SK-N-SH treated with all-trans-retinoic acid at 6 μM for 48 hours (cell line): ENCODE measurements around the gene NBAS.

Experiments used
- ESRRG ChIP-seq: fragments of 250-450 bp; sonication (Bioruptor Pico); IDR thresholded peaks from 2 replicates; pipeline ENCODE4 v1.6.1; 2021; ENCODE audit warnings: mild to moderate bottlenecking
- SNAI2 ChIP-seq: fragments of 250-450 bp; sonication (Bioruptor Pico); IDR thresholded peaks from 2 replicates; pipeline ENCODE4 v1.5.0; 2020; ENCODE audit warnings: mild to moderate bottlenecking, moderate library complexity
- TCF4 ChIP-seq: fragments of 250-450 bp; sonication (Bioruptor Pico); IDR thresholded peaks from 2 replicates; pipeline ENCODE4 v1.8.0; 2021; ENCODE audit warnings: mild to moderate bottlenecking, moderate library complexity, borderline replicate concordance
- TOX ChIP-seq: fragments of 250-450 bp; sonication (Bioruptor Pico); IDR thresholded peaks from 2 replicates; pipeline ENCODE4 v1.8.0; 2021; ENCODE audit warnings: mild to moderate bottlenecking, moderate library complexity, borderline replicate concordance
- ZC3H10 ChIP-seq: fragments of 250-450 bp; sonication (Bioruptor Pico); IDR thresholded peaks from 2 replicates; pipeline ENCODE4 v1.5.1; 2021; ENCODE audit warnings: mild to moderate bottlenecking, moderate library complexity
- ZFP3 ChIP-seq: fragments of 250-450 bp; sonication (Bioruptor Pico); IDR thresholded peaks from 2 replicates; pipeline ENCODE4 v1.5.0; 2020; ENCODE audit warnings: mild to moderate bottlenecking, moderate library complexity
- ZFP30 ChIP-seq: fragments of 450-650 bp; formaldehyde crosslinking; IDR thresholded peaks from 2 replicates; pipeline ENCODE4 v1.5.0; 2022; ENCODE audit warnings: mild to moderate bottlenecking, moderate library complexity
- ZNF565 ChIP-seq: fragments of 450-650 bp; formaldehyde crosslinking; conservative IDR thresholded peaks from 2 replicates; pipeline ENCODE4 v1.5.0; 2020; ENCODE audit warnings: low read depth, mild to moderate bottlenecking, moderate library complexity
- ZNF8 ChIP-seq: fragments of 450-650 bp; formaldehyde crosslinking; IDR thresholded peaks from 2 replicates; pipeline ENCODE4 v1.5.0; 2020; ENCODE audit warnings: mild to moderate bottlenecking, moderate library complexity
- TF ChIP-seq, protein P1 (sequence below): fragments of 250-450 bp; sonication (Bioruptor Pico); IDR thresholded peaks from 2 replicates; pipeline ENCODE4 v1.8.0; 2020; ENCODE audit warnings: mild to moderate bottlenecking, moderate library complexity, borderline replicate concordance
- TF ChIP-seq, protein P2 (sequence below): fragments of 250-450 bp; sonication (Bioruptor Pico); IDR thresholded peaks from 2 replicates; pipeline ENCODE4 v1.5.1; 2020; ENCODE audit warnings: low read depth, mild to moderate bottlenecking, moderate library complexity
- TF ChIP-seq, protein P3 (sequence below): fragments of 250-450 bp; sonication (Bioruptor Pico); IDR thresholded peaks from 2 replicates; pipeline ENCODE4 v1.5.1; 2021; ENCODE audit warnings: mild to moderate bottlenecking, moderate library complexity

DNA sequence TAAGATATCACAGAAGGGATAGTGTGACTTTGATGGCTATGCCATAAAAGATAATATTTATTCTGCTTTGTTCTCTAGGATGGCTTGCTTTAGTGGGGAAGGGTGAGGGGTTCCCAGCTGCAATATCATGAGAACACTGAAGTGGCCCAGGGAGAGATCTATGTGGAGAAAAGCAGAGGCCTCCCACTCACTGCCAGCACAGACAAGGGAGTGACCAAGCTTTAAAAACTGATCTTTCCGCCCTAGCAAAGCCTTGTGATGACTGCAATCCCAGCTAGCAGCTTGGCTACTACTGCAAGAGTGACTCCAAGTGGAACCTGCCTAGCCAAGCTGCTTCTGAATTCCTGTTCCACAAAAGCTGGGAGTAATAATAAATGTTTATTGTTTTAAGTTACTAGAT is 22.7 kb upstream of the NBAS start:
- TF ChIP-seq SNAI2 (CRISPR knock-in tag) (no peak), ZNF565 (CRISPR knock-in tag) (no peak), ESRRG (no peak), ZFP3 (no peak), ZC3H10 (CRISPR knock-in tag) (no peak), ZNF8 (CRISPR knock-in tag) (no peak), ZFP30 (CRISPR knock-in tag) (no peak), TCF4 (no peak), TOX (CRISPR knock-in tag) (no peak)
- TF ChIP-seq, protein P1, sequence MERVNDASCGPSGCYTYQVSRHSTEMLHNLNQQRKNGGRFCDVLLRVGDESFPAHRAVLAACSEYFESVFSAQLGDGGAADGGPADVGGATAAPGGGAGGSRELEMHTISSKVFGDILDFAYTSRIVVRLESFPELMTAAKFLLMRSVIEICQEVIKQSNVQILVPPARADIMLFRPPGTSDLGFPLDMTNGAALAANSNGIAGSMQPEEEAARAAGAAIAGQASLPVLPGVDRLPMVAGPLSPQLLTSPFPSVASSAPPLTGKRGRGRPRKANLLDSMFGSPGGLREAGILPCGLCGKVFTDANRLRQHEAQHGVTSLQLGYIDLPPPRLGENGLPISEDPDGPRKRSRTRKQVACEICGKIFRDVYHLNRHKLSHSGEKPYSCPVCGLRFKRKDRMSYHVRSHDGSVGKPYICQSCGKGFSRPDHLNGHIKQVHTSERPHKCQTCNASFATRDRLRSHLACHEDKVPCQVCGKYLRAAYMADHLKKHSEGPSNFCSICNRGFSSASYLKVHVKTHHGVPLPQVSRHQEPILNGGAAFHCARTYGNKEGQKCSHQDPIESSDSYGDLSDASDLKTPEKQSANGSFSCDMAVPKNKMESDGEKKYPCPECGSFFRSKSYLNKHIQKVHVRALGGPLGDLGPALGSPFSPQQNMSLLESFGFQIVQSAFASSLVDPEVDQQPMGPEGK (CRISPR knock-in tag), result no peak
- TF ChIP-seq, protein P2, sequence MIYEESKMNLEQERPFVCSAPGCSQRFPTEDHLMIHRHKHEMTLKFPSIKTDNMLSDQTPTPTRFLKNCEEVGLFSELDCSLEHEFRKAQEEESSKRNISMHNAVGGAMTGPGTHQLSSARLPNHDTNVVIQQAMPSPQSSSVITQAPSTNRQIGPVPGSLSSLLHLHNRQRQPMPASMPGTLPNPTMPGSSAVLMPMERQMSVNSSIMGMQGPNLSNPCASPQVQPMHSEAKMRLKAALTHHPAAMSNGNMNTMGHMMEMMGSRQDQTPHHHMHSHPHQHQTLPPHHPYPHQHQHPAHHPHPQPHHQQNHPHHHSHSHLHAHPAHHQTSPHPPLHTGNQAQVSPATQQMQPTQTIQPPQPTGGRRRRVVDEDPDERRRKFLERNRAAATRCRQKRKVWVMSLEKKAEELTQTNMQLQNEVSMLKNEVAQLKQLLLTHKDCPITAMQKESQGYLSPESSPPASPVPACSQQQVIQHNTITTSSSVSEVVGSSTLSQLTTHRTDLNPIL (CRISPR knock-in tag), result no peak
- TF ChIP-seq, protein P3, sequence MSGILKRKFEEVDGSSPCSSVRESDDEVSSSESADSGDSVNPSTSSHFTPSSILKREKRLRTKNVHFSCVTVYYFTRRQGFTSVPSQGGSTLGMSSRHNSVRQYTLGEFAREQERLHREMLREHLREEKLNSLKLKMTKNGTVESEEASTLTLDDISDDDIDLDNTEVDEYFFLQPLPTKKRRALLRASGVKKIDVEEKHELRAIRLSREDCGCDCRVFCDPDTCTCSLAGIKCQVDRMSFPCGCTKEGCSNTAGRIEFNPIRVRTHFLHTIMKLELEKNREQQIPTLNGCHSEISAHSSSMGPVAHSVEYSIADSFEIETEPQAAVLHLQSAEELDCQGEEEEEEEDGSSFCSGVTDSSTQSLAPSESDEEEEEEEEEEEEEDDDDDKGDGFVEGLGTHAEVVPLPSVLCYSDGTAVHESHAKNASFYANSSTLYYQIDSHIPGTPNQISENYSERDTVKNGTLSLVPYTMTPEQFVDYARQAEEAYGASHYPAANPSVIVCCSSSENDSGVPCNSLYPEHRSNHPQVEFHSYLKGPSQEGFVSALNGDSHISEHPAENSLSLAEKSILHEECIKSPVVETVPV (CRISPR knock-in tag), result no peak
